ENCODE results near the gene SLC6A17. TPM values are rescaled to one million over a fixed set of nuclear protein-coding genes. Genes with fewer than 3 reads are reported as not detected.

The SLC6A17 gene
- total RNA-seq, 2 experiments from 2014 or later = 0.05 to 0.18 TPM

DNA sequence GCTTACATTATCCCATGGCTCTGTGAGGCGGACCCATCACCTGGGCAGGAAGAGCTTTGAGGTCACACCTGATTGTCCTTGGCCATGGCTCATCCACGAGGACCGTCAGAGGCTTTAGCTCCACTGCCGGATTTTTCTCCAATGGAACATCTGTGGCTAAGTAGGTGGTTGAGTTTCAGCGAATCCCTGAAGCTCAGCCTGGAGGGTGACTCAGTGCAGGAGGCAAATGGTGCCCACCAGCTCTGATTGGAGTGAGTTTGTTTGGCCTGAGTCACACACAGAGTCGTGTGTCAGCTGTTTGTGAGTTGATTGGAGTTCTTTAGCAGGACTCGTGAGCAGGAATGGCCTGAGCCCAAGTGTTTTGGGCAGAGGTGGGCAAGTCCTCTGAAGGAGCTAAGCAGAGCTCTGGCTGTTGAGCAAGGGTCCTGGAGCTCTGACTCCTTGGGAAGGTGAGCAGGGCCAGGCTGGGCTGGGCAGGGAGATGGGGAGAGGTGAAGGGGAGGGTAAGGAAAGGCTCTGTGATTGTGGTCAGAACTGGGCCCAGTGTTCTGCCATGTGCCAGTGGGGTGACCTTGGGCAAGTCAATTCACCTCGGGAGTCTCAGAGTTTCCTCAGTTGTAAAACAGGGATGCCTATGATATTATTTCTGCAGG lies 2.0 kb downstream of the SLC6A17 start:
- POLR2A ChIA-PET = no interaction called here
- CTCF ChIA-PET = interaction anchor here (1.7 to 2.4 kb wide), 3 partner anchors 18 to 98 kb away, joined by 5 to 7 read pairs (median 5); no protein-coding TSS in a partner anchor
- intact Hi-C loops (cut with micrococcal nuclease) = no loop called here

DNA sequence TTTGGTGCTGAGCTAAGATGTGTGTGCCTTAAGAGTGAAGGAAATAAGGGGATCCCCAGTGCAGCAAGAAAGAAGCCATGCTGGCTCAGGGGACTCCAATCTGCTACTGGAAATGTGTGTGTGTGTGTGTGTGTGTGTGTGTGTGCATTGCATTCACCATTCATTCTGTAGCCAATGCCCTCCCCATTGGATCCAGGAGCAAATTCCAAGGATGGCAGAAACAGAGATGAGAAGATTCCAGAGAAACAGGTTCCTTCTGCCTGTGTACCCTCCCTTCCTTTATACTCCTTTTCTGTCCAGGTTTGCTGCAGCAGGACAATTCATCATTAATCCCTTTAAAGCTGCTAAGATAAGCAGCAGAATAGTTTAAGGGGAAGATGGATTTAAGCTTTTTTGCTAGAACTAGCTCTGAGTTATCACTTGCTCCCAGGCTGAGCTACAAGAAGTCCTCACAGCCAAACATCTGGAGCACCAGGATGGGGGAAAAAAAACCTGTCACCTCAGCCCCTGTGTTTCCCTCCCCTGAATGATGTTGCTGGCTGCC lies 3.2 kb downstream of the SLC6A17 start:
- H3K4me3 Mint-ChIP-seq = no peak overlapping the region
- H3K27ac Mint-ChIP-seq = no peak overlapping the region
- intact Hi-C loops (cut with micrococcal nuclease) = no loop called here
- TF ChIP-seq, protein P1, sequence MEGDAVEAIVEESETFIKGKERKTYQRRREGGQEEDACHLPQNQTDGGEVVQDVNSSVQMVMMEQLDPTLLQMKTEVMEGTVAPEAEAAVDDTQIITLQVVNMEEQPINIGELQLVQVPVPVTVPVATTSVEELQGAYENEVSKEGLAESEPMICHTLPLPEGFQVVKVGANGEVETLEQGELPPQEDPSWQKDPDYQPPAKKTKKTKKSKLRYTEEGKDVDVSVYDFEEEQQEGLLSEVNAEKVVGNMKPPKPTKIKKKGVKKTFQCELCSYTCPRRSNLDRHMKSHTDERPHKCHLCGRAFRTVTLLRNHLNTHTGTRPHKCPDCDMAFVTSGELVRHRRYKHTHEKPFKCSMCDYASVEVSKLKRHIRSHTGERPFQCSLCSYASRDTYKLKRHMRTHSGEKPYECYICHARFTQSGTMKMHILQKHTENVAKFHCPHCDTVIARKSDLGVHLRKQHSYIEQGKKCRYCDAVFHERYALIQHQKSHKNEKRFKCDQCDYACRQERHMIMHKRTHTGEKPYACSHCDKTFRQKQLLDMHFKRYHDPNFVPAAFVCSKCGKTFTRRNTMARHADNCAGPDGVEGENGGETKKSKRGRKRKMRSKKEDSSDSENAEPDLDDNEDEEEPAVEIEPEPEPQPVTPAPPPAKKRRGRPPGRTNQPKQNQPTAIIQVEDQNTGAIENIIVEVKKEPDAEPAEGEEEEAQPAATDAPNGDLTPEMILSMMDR (IDR thresholded peaks at IDR 0.05) = no peak
- DNase-seq (no peak), ATAC-seq (no peak)
- H3K9me3 Mint-ChIP-seq = no peaks in the 10 kb centered on the region
- ChIA-PET POLR2A (no interaction called here), CTCF (interaction anchor here (1.1 to 1.3 kb wide), 2 partner anchors 29 to 50 kb away, joined by 3 read pairs; no protein-coding TSS in a partner anchor)
- H3K4me1 Mint-ChIP-seq (ENCODE audit: low read depth) = peaks cover 3% of the 10 kb centered on the region
- H3K27me3 Mint-ChIP-seq = peaks cover 60% of the 10 kb centered on the region
- H3K36me3 Mint-ChIP-seq (ENCODE audit: low read depth) = no peaks in the 10 kb centered on the region

More for the DNA sequence above, 2.0 kb downstream of the SLC6A17 start:
- H3K36me3 Mint-ChIP-seq (ENCODE audit: low read depth) = no peaks in the 10 kb centered on the region
- peaks cover 3% of the 10 kb centered on the region for H3K4me1 Mint-ChIP-seq (ENCODE audit: low read depth)
- no peak for DNase-seq
- H3K27me3 Mint-ChIP-seq = peaks cover 57% of the 10 kb centered on the region
- TF ChIP-seq, protein P1 (IDR thresholded peaks at IDR 0.05) = no peak
- H3K27ac Mint-ChIP-seq = no peak overlapping the region
- H3K4me3 Mint-ChIP-seq = no peak overlapping the region
- no peaks in the 10 kb centered on the region for H3K9me3 Mint-ChIP-seq
- ATAC-seq = no peak

DNA sequence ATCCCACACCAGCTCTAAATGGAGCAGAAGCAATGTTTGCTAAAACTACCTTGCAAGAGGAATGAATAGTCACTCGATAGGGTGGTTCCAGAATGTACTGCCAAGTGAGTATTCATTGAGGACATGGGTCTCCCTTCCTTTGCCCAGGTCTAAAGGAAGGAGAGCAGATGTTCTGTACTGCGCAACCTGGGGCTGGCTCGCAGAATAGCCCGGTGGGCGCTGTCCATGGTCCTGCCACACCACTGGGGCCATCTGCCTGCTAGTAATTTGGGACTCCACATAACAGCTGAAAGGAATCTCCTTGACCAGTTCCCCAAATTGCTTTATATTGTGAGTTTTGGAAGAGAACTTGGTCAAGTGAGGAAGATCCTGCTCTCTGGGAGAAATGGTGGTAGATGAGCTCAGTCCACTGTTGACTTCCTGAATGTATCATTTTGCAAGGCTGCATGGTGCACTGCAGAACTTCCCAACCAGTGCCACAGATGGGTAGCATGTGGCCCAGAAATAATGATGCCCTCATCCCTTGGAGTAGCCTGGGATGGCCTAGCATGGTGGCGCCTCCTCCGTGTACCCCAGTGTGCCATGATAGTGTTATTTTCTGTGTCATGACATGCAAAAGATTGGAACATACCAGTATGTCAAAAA lies 5.7 kb downstream of the SLC6A17 start:
- DNase-seq (peak; percentile 70), ATAC-seq (peak; percentile 66)
- no peaks in the 10 kb centered on the region for H3K9me3 Mint-ChIP-seq
- H3K27ac Mint-ChIP-seq = no peak overlapping the region
- CTCF ChIA-PET = interaction anchor here (0.9 kb wide), 1 partner anchor 41 kb away, joined by 3 read pairs; no protein-coding TSS in a partner anchor
- peaks cover 5% of the 10 kb centered on the region for H3K4me1 Mint-ChIP-seq (ENCODE audit: low read depth)
- H3K27me3 Mint-ChIP-seq = peaks cover 50% of the 10 kb centered on the region
- H3K4me3 Mint-ChIP-seq = no peak overlapping the region
- POLR2A ChIA-PET = no interaction called here
- TF ChIP-seq, protein P1 (IDR thresholded peaks at IDR 0.05) = no peak
- intact Hi-C loops (cut with micrococcal nuclease) = no loop called here
- no peaks in the 10 kb centered on the region for H3K36me3 Mint-ChIP-seq (ENCODE audit: low read depth)

DNA sequence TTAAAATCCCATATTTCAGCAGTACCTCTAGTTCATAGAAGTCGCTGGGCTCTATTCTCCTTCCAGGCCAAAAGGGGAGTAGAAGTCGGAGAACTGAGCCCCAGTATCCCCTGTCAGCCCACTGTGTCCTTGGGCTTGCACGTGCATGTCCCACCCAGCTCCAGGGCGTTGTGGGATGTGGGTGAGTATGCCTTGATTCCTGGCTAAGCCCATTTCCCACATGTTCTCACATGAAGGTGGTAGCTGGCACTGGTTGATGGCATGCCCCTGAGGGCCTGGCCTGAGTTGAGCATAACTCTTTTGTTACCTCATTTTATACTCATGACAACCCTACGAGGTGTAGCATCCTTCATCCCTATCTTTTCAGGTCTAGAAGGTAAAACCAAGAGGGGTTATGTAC lies 8.0 kb downstream of the SLC6A17 start:
- Mint-ChIP-seq H3K36me3 (ENCODE audit: low read depth) (no peaks in the 10 kb centered on the region), H3K9me3 (no peaks in the 10 kb centered on the region), H3K27ac (no peak overlapping the region), H3K4me1 (ENCODE audit: low read depth) (peaks cover 5% of the 10 kb centered on the region), H3K4me3 (no peak overlapping the region), H3K27me3 (peaks cover 31% of the 10 kb centered on the region)
- ChIA-PET CTCF (interaction anchor here (0.6 to 1.3 kb wide), 3 partner anchors 39 to 642 kb away, joined by 3 to 4 read pairs (median 3); no protein-coding TSS in a partner anchor), POLR2A (no interaction called here)
- TF ChIP-seq, protein P1 (IDR thresholded peaks at IDR 0.05) = no peak
- intact Hi-C loops (cut with micrococcal nuclease) = no loop called here
- ATAC-seq (no peak), DNase-seq (no peak)

DNA sequence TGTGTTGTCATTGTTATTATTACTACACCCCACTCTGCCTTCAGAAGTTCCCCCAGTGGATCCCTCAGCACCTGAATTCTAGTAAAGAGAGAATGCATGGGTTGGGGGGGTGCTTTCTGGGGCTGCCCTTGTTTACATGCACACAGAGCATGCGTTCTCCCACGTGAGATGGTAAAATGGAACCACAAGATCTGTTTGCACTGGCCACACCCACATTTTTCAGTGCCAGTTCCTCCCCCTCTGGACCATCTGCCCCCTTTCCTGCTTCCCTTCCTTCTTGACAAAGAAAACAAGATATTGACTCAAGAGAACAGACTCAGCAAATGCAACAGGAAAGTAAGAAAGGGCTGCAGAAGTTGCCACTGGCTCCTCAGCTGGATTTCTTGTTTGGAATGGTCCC lies 8.9 kb downstream of the SLC6A17 start:
- H3K27me3 Mint-ChIP-seq = peaks cover 27% of the 10 kb centered on the region
- H3K27ac Mint-ChIP-seq = no peak overlapping the region
- H3K4me3 Mint-ChIP-seq = no peak overlapping the region
- no peak for DNase-seq
- intact Hi-C loops (cut with micrococcal nuclease) = no loop called here
- H3K9me3 Mint-ChIP-seq = no peaks in the 10 kb centered on the region
- H3K4me1 Mint-ChIP-seq (ENCODE audit: low read depth) = peaks cover 5% of the 10 kb centered on the region
- no peak for ATAC-seq
- CTCF ChIA-PET = interaction anchor here (1.1 to 1.3 kb wide), 2 partner anchors 38 to 53 kb away, joined by 3 read pairs; no protein-coding TSS in a partner anchor
- H3K36me3 Mint-ChIP-seq (ENCODE audit: low read depth) = no peaks in the 10 kb centered on the region
- TF ChIP-seq, protein P1 (IDR thresholded peaks at IDR 0.05) = no peak
- POLR2A ChIA-PET = no interaction called here

All from activated CD8-positive, alpha-beta T cell treated with anti-CD3 and anti-CD28 coated beads for 36 hours (primary cell).